Gastroesophageal sphincter (tissue), 3 donors: Measurements from ENCODE around the gene DDX56.

Experiments used
- EP300 ChIP-seq: sonication (generic); formaldehyde crosslinking; IDR thresholded peaks from one replicate; pipeline ENCODE4 v1.6.1; 2017; ENCODE audit warnings: antibody characterized with exemption, mild to moderate bottlenecking
- POLR2AphosphoS5 ChIP-seq: sonication (generic); formaldehyde crosslinking; IDR thresholded peaks from one replicate; pipeline ENCODE4 v1.6.1; 2017; ENCODE audit warnings: antibody characterized with exemption
- TF ChIP-seq, protein P1 (sequence below), 4 experiments: fragments of 200-600 bp in 2 of 4; fragments of 450-650 bp in 2 of 4; sonication (generic) in 1 of 4; IDR thresholded peaks; one replicate each; pipeline ENCODE4 v1.5.1; 2017 to 2019; ENCODE audit warnings: antibody characterized with exemption in 4 of 4, mild to moderate bottlenecking in 2 of 4, moderate library complexity in 2 of 4

GRCh38 chr7:44595934-44596635 lies 22.4 kb upstream of the DDX56 start:
- TF ChIP-seq, protein P1, sequence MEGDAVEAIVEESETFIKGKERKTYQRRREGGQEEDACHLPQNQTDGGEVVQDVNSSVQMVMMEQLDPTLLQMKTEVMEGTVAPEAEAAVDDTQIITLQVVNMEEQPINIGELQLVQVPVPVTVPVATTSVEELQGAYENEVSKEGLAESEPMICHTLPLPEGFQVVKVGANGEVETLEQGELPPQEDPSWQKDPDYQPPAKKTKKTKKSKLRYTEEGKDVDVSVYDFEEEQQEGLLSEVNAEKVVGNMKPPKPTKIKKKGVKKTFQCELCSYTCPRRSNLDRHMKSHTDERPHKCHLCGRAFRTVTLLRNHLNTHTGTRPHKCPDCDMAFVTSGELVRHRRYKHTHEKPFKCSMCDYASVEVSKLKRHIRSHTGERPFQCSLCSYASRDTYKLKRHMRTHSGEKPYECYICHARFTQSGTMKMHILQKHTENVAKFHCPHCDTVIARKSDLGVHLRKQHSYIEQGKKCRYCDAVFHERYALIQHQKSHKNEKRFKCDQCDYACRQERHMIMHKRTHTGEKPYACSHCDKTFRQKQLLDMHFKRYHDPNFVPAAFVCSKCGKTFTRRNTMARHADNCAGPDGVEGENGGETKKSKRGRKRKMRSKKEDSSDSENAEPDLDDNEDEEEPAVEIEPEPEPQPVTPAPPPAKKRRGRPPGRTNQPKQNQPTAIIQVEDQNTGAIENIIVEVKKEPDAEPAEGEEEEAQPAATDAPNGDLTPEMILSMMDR (IDR thresholded peaks at IDR 0.05): no peak
- no peak for TF ChIP-seq EP300
- TF ChIP-seq POLR2AphosphoS5: no peak
